K562 (cell line): ENCODE data around the gene HPX. TPM values are rescaled to one million over a fixed set of nuclear protein-coding genes. Genes with fewer than 3 reads are reported as not detected.

Experiments
- CUX1 ChIP-seq: fragments of 200-800 bp; sonication (Bioruptor generic); IDR thresholded peaks from 2 replicates; pipeline ENCODE4 v1.6.1; 2016; ENCODE audit warnings: missing genetic modification characterization, missing compliant biosample characterization
- DPF2 ChIP-seq: fragments of 450-650 bp; IDR thresholded peaks from 2 replicates; pipeline ENCODE4 v1.6.1; 2016
- JUND ChIP-seq, 2 experiments: IDR thresholded peaks; 2 replicates in 1 of 2; 3 replicates in 1 of 2; pipeline ENCODE4 v1.6.1; 2011; ENCODE audit warnings: borderline replicate concordance in 2 of 2, low read depth in 2 of 2, low read length in 2 of 2, improper control_type of control experiment in 1 of 2, missing biosample characterization in 1 of 2, missing genetic modification characterization in 1 of 2, missing genetic modification reagents in 1 of 2
- MTF1 ChIP-seq: fragments of 250-450 bp; sonication (Bioruptor Pico); IDR thresholded peaks from 2 replicates; pipeline ENCODE4 v1.9.0; 2021; ENCODE audit warnings: moderate library complexity, mild to moderate bottlenecking, inconsistent platforms, borderline replicate concordance
- TAF7 ChIP-seq: fragments of 450-650 bp; IDR thresholded peaks from 2 replicates; pipeline ENCODE4 v1.6.1; 2016; ENCODE audit warnings: missing genetic modification characterization, missing compliant biosample characterization
- VEZF1 ChIP-seq: fragments of 200-800 bp; sonication (Bioruptor generic); IDR thresholded peaks from 2 replicates; pipeline ENCODE4 v1.6.1; 2017; ENCODE audit warnings: missing genetic modification characterization, missing compliant biosample characterization
- ZBED1 ChIP-seq: IDR thresholded peaks from 2 replicates; pipeline ENCODE4 v1.6.1; 2014
- ZBTB40 ChIP-seq, 2 experiments: fragments of 450-650 bp in 1 of 2; sonication (generic) in 1 of 2; formaldehyde crosslinking in 1 of 2; IDR thresholded peaks; 2 replicates each; pipeline versions ENCODE4 v1.7.1 to v1.9.0; 2016 to 2022; ENCODE audit warnings: inconsistent platforms in 1 of 2, mild to moderate bottlenecking in 1 of 2, missing genetic modification reagents in 1 of 2
- polyA plus RNA-seq, 8 experiments: library from polyadenylated mRNA; depleted of rRNA in 4 of 8; stranded (reverse) in 5 of 8; unstranded in 3 of 8; fragments of >200 nt; fragmentation: Nextera tagmentation in 2 of 8; fragmentation: Illumina TruSeq in 1 of 8; extraction: Ambion mirVana in 2 of 8; extraction: Trizol in 1 of 8; gene quantifications; 2 replicates each; pipeline versions ENCODE4 v1.2.1 to v1.2.3, GENCODE V29; 2011 to 2014; ENCODE audit warnings: inconsistent platforms in 1 of 8, missing spikeins in 1 of 8
- total RNA-seq, 7 experiments: library from RNA; depleted of rRNA in 6 of 7; stranded (reverse); fragments of >200 nt in 6 of 7; fragmentation: Illumina TruSeq in 2 of 7; extraction: Trizol in 2 of 7; gene quantifications; 2 replicates each; pipeline versions ENCODE4 v1.2.1 to v1.2.3, GENCODE V29; 2011 to 2021; ENCODE audit warnings: low replicate concordance in 1 of 7

Gene HPX
- total and polyA plus RNA-seq, 9 of the 15 experiments (the other 6 are each of a cell fraction or from before 2014, with no cell fraction given) = 0.12 to 1.2 (median 0.49) TPM; not detected in 1

GRCh38 chr11:6481012-6481923 lies 40.5 kb upstream of the HPX start, which contains the start of the genes ARFIP2 and TIMM10B (continued):
- peak; percentile 92 for TF ChIP-seq JUND (IDR thresholded peaks at IDR 0.05; ENCODE audit: borderline replicate concordance, low read depth, low read length)
- TF ChIP-seq JUND (tag; IDR thresholded peaks at IDR 0.05; ENCODE audit: borderline replicate concordance, low read depth, low read length) = peak; percentile 85; the same call in 2 of the 3 replicates
- peak; percentile 38; the same call in 1 of the 2 replicates for TF ChIP-seq TAF7 (tag)
- TF ChIP-seq ZBTB40 (IDR thresholded peaks at IDR 0.05) = peak; percentile 98
- no peak for TF ChIP-seq ZBTB40 (CRISPR knock-in tag; IDR thresholded peaks at IDR 0.05)
- peak; percentile 43; the same call in 1 of the 2 replicates for TF ChIP-seq VEZF1 (CRISPR knock-in tag)
- no peak for TF ChIP-seq CUX1 (CRISPR knock-in tag)
- TF ChIP-seq MTF1 (CRISPR knock-in tag) = no peak
- TF ChIP-seq ZBED1 = peak; percentile 64; the same call in 1 of the 2 replicates
- no peak for TF ChIP-seq DPF2
